Neural progenitor cell (in vitro differentiated cells): ENCODE measurements around the gene WDR20.

Experiments
- EZH2 ChIP-seq: fragments of 200-600 bp; sonication (generic); IDR thresholded peaks from 2 replicates; pipeline ENCODE4 v1.6.1; 2017; ENCODE audit warnings: antibody characterized with exemption, mild to moderate bottlenecking, moderate library complexity
- TF ChIP-seq, protein P1 (sequence below): fragments of 200-600 bp; sonication (generic); IDR thresholded peaks from 2 replicates; pipeline ENCODE4 v1.5.1; 2017; ENCODE audit warnings: antibody characterized with exemption, mild to moderate bottlenecking

DNA sequence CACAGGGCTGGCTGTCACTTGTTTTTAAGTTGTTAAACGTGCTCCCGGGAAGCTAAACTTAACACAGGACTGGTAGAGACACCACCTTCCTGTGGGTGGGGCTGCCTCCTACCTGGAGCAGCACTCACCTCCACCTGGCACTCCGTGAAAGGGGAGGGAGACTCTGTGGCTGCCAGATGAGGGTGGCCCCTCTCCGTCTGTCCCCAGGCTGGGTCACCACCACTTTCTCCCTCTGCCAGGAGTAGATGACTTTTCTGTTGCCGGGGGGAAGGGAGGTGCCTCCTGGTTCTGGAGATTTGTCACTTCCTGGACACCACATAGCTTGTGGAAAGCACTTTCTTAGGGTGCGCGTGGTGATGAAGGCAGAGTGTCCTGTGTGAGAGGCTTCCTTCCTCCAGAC is 81.3 kb downstream of the WDR20 start:
- TF ChIP-seq, protein P1, sequence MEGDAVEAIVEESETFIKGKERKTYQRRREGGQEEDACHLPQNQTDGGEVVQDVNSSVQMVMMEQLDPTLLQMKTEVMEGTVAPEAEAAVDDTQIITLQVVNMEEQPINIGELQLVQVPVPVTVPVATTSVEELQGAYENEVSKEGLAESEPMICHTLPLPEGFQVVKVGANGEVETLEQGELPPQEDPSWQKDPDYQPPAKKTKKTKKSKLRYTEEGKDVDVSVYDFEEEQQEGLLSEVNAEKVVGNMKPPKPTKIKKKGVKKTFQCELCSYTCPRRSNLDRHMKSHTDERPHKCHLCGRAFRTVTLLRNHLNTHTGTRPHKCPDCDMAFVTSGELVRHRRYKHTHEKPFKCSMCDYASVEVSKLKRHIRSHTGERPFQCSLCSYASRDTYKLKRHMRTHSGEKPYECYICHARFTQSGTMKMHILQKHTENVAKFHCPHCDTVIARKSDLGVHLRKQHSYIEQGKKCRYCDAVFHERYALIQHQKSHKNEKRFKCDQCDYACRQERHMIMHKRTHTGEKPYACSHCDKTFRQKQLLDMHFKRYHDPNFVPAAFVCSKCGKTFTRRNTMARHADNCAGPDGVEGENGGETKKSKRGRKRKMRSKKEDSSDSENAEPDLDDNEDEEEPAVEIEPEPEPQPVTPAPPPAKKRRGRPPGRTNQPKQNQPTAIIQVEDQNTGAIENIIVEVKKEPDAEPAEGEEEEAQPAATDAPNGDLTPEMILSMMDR = no peak
- TF ChIP-seq EZH2 = no peak
